Measurements from ENCODE around the gene MVD. TPM values are rescaled to one million over a fixed set of nuclear protein-coding genes. Genes with fewer than 3 reads are reported as not detected.

The MVD gene
- polyA plus RNA-seq, 1 donor (not counting 4 experiments of a cell fraction or from before 2014, with no cell fraction given), result 59.6 TPM

DNA sequence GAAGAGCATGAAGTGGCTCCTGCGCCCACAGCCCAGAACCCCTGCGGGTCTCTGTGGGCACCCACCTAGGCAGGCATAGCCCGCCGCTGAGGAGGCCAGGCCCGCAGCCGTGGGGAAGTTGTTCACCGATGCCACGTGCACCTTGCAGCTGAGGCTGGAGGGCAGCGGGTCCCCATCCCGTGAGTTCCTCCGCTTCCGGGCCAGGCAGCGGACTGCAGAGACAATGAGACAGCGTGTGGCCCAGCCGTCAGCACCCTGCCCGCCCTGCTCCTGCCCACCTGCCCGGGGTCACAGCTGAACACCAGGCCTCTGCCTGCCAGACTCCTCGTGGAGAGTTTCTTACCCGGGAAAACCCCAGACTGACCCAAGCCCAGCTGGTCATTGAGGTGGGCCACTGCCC, 5.5 kb downstream of the MVD start:
- DNase-seq (ENCODE audit: low read depth, low spot score), result no peak
- Histone ChIP-seq H3K9ac (ENCODE audit: control insufficient read depth, extremely low read depth, insufficient read depth, low read length) (no peak overlapping the region), H3K4me1 (ENCODE audit: control insufficient read depth, extremely low read depth, insufficient read depth, low read length) (peaks cover 8% of the 10 kb centered on the region), H3K27me3 (ENCODE audit: control insufficient read depth, extremely low read depth, insufficient read depth, low read length) (no peaks in the 10 kb centered on the region), H3K27ac (ENCODE audit: control insufficient read depth, insufficient read depth, low read length) (no peak overlapping the region), H4K20me1 (ENCODE audit: control insufficient read depth, extremely low read depth, insufficient read depth, low read length) (peaks cover 22% of the 10 kb centered on the region), H3K79me2 (ENCODE audit: control insufficient read depth, insufficient read depth, low read length) (peaks cover 52% of the 10 kb centered on the region), H3K9me1 (ENCODE audit: control insufficient read depth, extremely low read depth, insufficient read depth, low read length) (no peaks in the 10 kb centered on the region), H2AFZ (ENCODE audit: control insufficient read depth, low read length) (no peak overlapping the region), H3K36me3 (ENCODE audit: control insufficient read depth in 2 of 2, extremely low read depth in 1 of 2, insufficient read depth in 2 of 2, low read length in 2 of 2) (peaks cover 43 to 44% of the 10 kb centered on the region in 2 experiments), H3K9me3 (ENCODE audit: control insufficient read depth, low read depth, low read length) (no peaks in the 10 kb centered on the region), H3K4me3 (ENCODE audit: control insufficient read depth in 2 of 3, extremely low read depth in 1 of 3, insufficient read depth in 2 of 3, low read depth in 1 of 3, low read length in 3 of 3) (no peak overlapping the region), H3K4me2 (ENCODE audit: control insufficient read depth, extremely low read depth, insufficient read depth, low read depth, low read length) (no peak overlapping the region)
- no peak for TF ChIP-seq CTCF (optimal IDR thresholded peaks at IDR 0.05 in 1 of 3, IDR thresholded peaks at IDR 0.05 in 1 of 3, conservative IDR thresholded peaks at IDR 0.05 in 1 of 3; ENCODE audit: extremely low read depth in 1 of 3, insufficient read depth in 2 of 3, low read length in 3 of 3)
- dilution Hi-C loops (cut with MboI; ENCODE audit: extremely low pct_ligation_motif_present, low sequenced_read_pairs), result loop anchor here (25.0 kb wide), 1 partner anchor 105 kb away; no protein-coding TSS in a partner anchor
- FAIRE-seq, result no peak

DNA sequence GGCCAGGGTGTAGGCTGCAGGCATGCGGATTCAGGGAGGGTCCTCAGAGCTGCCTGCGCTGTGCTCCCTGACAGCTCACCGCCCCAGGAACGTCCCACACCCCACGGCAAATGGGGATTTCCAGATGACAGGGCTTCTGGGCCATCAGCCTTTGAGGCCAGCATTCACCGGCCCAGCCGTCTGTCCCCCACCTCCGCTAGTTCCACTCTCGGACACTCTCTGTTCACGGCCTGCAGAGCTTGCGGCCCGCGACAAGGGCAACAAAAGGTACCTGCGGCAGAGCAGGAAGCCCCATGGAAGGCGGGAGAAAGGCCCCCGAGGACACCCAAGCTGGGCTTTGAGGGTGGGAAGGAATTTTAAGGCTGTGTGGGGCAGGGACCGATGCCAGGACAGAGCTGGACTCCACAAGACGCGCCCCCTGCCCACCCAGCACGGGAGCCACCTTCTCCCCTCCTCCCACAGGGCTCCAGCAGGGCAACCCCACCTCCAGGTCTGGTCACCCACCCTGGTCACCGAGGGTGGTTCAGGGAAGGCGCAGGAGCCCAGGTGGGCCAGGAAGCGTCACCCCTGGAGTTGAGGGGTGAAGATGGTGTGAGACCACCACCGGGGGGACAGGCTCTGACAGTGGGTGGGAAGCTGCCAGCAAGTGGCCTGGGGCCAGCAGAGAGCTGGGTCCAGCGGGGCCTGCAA, 6.5 kb downstream of the MVD start:
- Histone ChIP-seq H3K27me3 (ENCODE audit: control insufficient read depth, extremely low read depth, insufficient read depth, low read length) (no peaks in the 10 kb centered on the region), H2AFZ (ENCODE audit: control insufficient read depth, low read length) (no peak overlapping the region), H3K4me3 (ENCODE audit: control insufficient read depth in 2 of 3, extremely low read depth in 1 of 3, insufficient read depth in 2 of 3, low read depth in 1 of 3, low read length in 3 of 3) (no peak overlapping the region), H4K20me1 (ENCODE audit: control insufficient read depth, extremely low read depth, insufficient read depth, low read length) (peaks cover 22% of the 10 kb centered on the region), H3K79me2 (ENCODE audit: control insufficient read depth, insufficient read depth, low read length) (peaks cover 44% of the 10 kb centered on the region), H3K27ac (ENCODE audit: control insufficient read depth, insufficient read depth, low read length) (no peak overlapping the region), H3K9me3 (ENCODE audit: control insufficient read depth, low read depth, low read length) (no peaks in the 10 kb centered on the region), H3K9me1 (ENCODE audit: control insufficient read depth, extremely low read depth, insufficient read depth, low read length) (no peaks in the 10 kb centered on the region), H3K9ac (ENCODE audit: control insufficient read depth, extremely low read depth, insufficient read depth, low read length) (no peak overlapping the region), H3K36me3 (ENCODE audit: control insufficient read depth in 2 of 2, extremely low read depth in 1 of 2, insufficient read depth in 2 of 2, low read length in 2 of 2) (peaks cover 46 to 49% of the 10 kb centered on the region in 2 experiments), H3K4me2 (ENCODE audit: control insufficient read depth, extremely low read depth, insufficient read depth, low read depth, low read length) (no peak overlapping the region), H3K4me1 (ENCODE audit: control insufficient read depth, extremely low read depth, insufficient read depth, low read length) (peaks cover 6% of the 10 kb centered on the region)
- FAIRE-seq (no peak), DNase-seq (ENCODE audit: low read depth, low spot score) (no peak)
- TF ChIP-seq CTCF (optimal IDR thresholded peaks at IDR 0.05 in 1 of 3, IDR thresholded peaks at IDR 0.05 in 1 of 3, conservative IDR thresholded peaks at IDR 0.05 in 1 of 3; ENCODE audit: extremely low read depth in 1 of 3, insufficient read depth in 2 of 3, low read length in 3 of 3) (no peak), EZH2 (IDR thresholded peaks at IDR 0.05; ENCODE audit: low read length) (no peak)
- dilution Hi-C loops (cut with MboI; ENCODE audit: extremely low pct_ligation_motif_present, low sequenced_read_pairs), result loop anchor here (25.0 kb wide), 1 partner anchor 106 kb away; no protein-coding TSS in a partner anchor
